HepG2 (cell line): ENCODE data around the gene TPPP2. TPM values are rescaled to one million over a fixed set of nuclear protein-coding genes. Genes with fewer than 3 reads are reported as not detected.

Experiments used
- AKAP8 ChIP-seq: sonication (generic); formaldehyde crosslinking; IDR thresholded peaks from 2 replicates; pipeline ENCODE4 v1.5.1; 2020; ENCODE audit warnings: mild to moderate bottlenecking, missing genetic modification reagents
- CC2D1A ChIP-seq: sonication (generic); formaldehyde crosslinking; IDR thresholded peaks from 2 replicates; pipeline ENCODE4 v1.8.1; 2023; ENCODE audit warnings: mild to moderate bottlenecking, missing genetic modification reagents
- CCDC6 ChIP-seq: sonication (generic); formaldehyde crosslinking; IDR thresholded peaks from 2 replicates; pipeline ENCODE4 v1.8.1; 2022; ENCODE audit warnings: mild to moderate bottlenecking, missing genetic modification reagents, moderate library complexity
- CENPBD1 ChIP-seq: sonication (generic); formaldehyde crosslinking; IDR thresholded peaks from 2 replicates; pipeline ENCODE4 v1.8.0; 2022; ENCODE audit warnings: missing genetic modification reagents, low read depth, mild to moderate bottlenecking, borderline replicate concordance
- DDIT3 ChIP-seq: sonication (generic); formaldehyde crosslinking; IDR thresholded peaks from 2 replicates; pipeline ENCODE4 v1.4.0; 2020; ENCODE audit warnings: mild to moderate bottlenecking, missing genetic modification reagents
- ELF1 ChIP-seq: sonication (generic); formaldehyde crosslinking; IDR thresholded peaks from 2 replicates; pipeline ENCODE4 v1.4.0; 2020; ENCODE audit warnings: missing genetic modification reagents
- FOXM1 ChIP-seq: sonication (generic); formaldehyde crosslinking; IDR thresholded peaks from 2 replicates; pipeline ENCODE4 v1.5.0; 2020; ENCODE audit warnings: missing genetic modification reagents
- GTF2F1 ChIP-seq: fragments of 150-350 bp; IDR thresholded peaks from 2 replicates; pipeline ENCODE4 v1.6.1; 2014; ENCODE audit warnings: low read length
- HNRNPLL ChIP-seq: fragments of 200-400 bp; formaldehyde crosslinking; IDR thresholded peaks from 2 replicates; pipeline ENCODE4 v1.6.1; 2017; ENCODE audit warnings: mild to moderate bottlenecking, low read depth, low read length; ENCODE audit not compliant: poor library complexity, severe bottlenecking
- HOXA7 ChIP-seq: sonication (generic); formaldehyde crosslinking; IDR thresholded peaks from 2 replicates; pipeline ENCODE4 v1.8.1; 2022; ENCODE audit warnings: mild to moderate bottlenecking, missing genetic modification reagents, moderate library complexity
- IRF1 ChIP-seq: sonication (generic); formaldehyde crosslinking; IDR thresholded peaks from 2 replicates; pipeline ENCODE4 v1.4.0; 2020; ENCODE audit warnings: low read depth, mild to moderate bottlenecking, missing genetic modification reagents
- IRF2 ChIP-seq: IDR thresholded peaks from 2 replicates; pipeline ENCODE4 v1.6.1; 2018; ENCODE audit warnings: missing genetic modification reagents, missing compliant biosample characterization
- NFYC ChIP-seq: IDR thresholded peaks from 2 replicates; pipeline ENCODE4 v1.6.1; 2016; ENCODE audit warnings: missing genetic modification reagents, missing compliant biosample characterization
- PPARG ChIP-seq: conservative IDR thresholded peaks from 2 replicates; pipeline ENCODE4 v1.6.1; 2016; ENCODE audit warnings: missing biosample characterization, missing genetic modification reagents
- PRDM15 ChIP-seq: sonication (generic); formaldehyde crosslinking; IDR thresholded peaks from 2 replicates; pipeline ENCODE4 v1.4.0; 2020; ENCODE audit warnings: missing genetic modification reagents
- SCMH1 ChIP-seq: sonication (generic); formaldehyde crosslinking; IDR thresholded peaks from 2 replicates; pipeline ENCODE4 v1.9.0; 2021; ENCODE audit warnings: missing genetic modification reagents, mild to moderate bottlenecking, borderline replicate concordance
- SOX13 ChIP-seq, 3 experiments: fragments of 450-650 bp in 1 of 3; sonication (generic) in 1 of 3; formaldehyde crosslinking in 1 of 3; IDR thresholded peaks in 2 of 3; conservative IDR thresholded peaks in 1 of 3; 2 replicates each; pipeline versions ENCODE4 v1.5.0 to v1.6.1; 2016 to 2020; ENCODE audit warnings: antibody characterized with exemption in 1 of 3, mild to moderate bottlenecking in 1 of 3, missing compliant biosample characterization in 1 of 3, missing genetic modification reagents in 1 of 3, moderate library complexity in 1 of 3
- TARDBP ChIP-seq: sonication (generic); formaldehyde crosslinking; IDR thresholded peaks from 2 replicates; pipeline ENCODE4 v1.8.0; 2022; ENCODE audit warnings: mild to moderate bottlenecking, missing genetic modification reagents
- ZBTB1 ChIP-seq: sonication (generic); formaldehyde crosslinking; IDR thresholded peaks from 2 replicates; pipeline ENCODE4 v1.4.0; 2020; ENCODE audit warnings: missing genetic modification reagents, borderline replicate concordance
- ZNF24 ChIP-seq: fragments of 450-650 bp; IDR thresholded peaks from 2 replicates; pipeline ENCODE4 v1.6.1; 2017; ENCODE audit warnings: antibody characterized with exemption, mild to moderate bottlenecking
- ZNF446 ChIP-seq: sonication (generic); formaldehyde crosslinking; IDR thresholded peaks from 2 replicates; pipeline ENCODE4 v1.5.0; 2020; ENCODE audit warnings: mild to moderate bottlenecking, missing genetic modification reagents
- ZNF451 ChIP-seq: sonication (generic); formaldehyde crosslinking; IDR thresholded peaks from 2 replicates; pipeline ENCODE4 v1.5.0; 2020; ENCODE audit warnings: mild to moderate bottlenecking, missing genetic modification reagents
- ZNF543 ChIP-seq: sonication (generic); formaldehyde crosslinking; IDR thresholded peaks from 2 replicates; pipeline ENCODE4 v1.4.0; 2020; ENCODE audit warnings: mild to moderate bottlenecking, missing genetic modification reagents
- ZNF607 ChIP-seq: sonication (generic); formaldehyde crosslinking; IDR thresholded peaks from 2 replicates; pipeline ENCODE4 v1.5.1; 2020; ENCODE audit warnings: missing genetic modification reagents, mild to moderate bottlenecking, borderline replicate concordance
- ZNF629 ChIP-seq: sonication (generic); formaldehyde crosslinking; conservative IDR thresholded peaks from 2 replicates; pipeline ENCODE4 v1.5.0; 2020; ENCODE audit warnings: missing genetic modification reagents
- ZNF747 ChIP-seq: sonication (generic); formaldehyde crosslinking; IDR thresholded peaks from 2 replicates; pipeline ENCODE4 v1.8.1; 2023; ENCODE audit warnings: missing genetic modification reagents, mild to moderate bottlenecking, borderline replicate concordance
- polyA plus RNA-seq, 8 experiments: library from polyadenylated mRNA; depleted of rRNA in 3 of 8; stranded (reverse) in 7 of 8; unstranded in 1 of 8; fragments of >200 nt; fragmentation: Illumina TruSeq in 4 of 8; extraction: Trizol in 4 of 8; gene quantifications; 2 replicates each; pipeline versions ENCODE4 v1.2.1 to v1.2.3, GENCODE V29; 2011 to 2016; ENCODE audit warnings: low read depth in 4 of 8, missing spikeins in 1 of 8, mixed read lengths in 1 of 8; ENCODE audit not compliant: insufficient read depth in 1 of 8
- total RNA-seq, 5 experiments: library from RNA; depleted of rRNA; stranded (reverse); fragments of >200 nt; fragmentation: Illumina TruSeq; extraction: Trizol; gene quantifications; 2 replicates each; pipeline ENCODE4 v1.2.3, GENCODE V29; 2016; ENCODE audit warnings: low read depth in 1 of 5

Gene TPPP2
- total and polyA plus RNA-seq, 2 of the 13 experiments (the other 11 are each of a cell fraction or from before 2014, with no cell fraction given) = 0.58 to 4.2 TPM

- TF ChIP-seq CC2D1A (CRISPR knock-in tag) (0 out of 2 replicates have a peak, but pooled peaks have one; percentile 36), GTF2F1 (no peak), SCMH1 (no peak), HNRNPLL (no peak), ZNF446 (CRISPR knock-in tag) (0 out of 2 replicates have a peak, but pooled peaks have one; percentile 60), NFYC (0 out of 2 replicates have a peak, but pooled peaks have one; percentile 28), IRF1 (no peak), PPARG (CRISPR knock-in tag) (peak; percentile 94), ZBTB1 (CRISPR knock-in tag) (no peak), PRDM15 (CRISPR knock-in tag) (0 out of 2 replicates have a peak, but pooled peaks have one; percentile 58), ZNF747 (CRISPR knock-in tag) (no peak; the same call in 1 of the 2 replicates), ELF1 (CRISPR knock-in tag) (peak; percentile 75), SOX13 (IDR thresholded peaks at IDR 0.05) (peak; percentile 45; the same call in 1 of the 2 replicates), SOX13 (CRISPR knock-in tag; conservative IDR thresholded peaks at IDR 0.05 in 1 of 2, IDR thresholded peaks at IDR 0.05 in 1 of 2) (peak in 1 of 2 experiments; percentile 79; a peak in 1 of 4 replicates), ZNF543 (CRISPR knock-in tag) (0 out of 2 replicates have a peak, but pooled peaks have one; percentile 22), ZNF607 (CRISPR knock-in tag) (no peak), AKAP8 (CRISPR knock-in tag) (no peak), CCDC6 (CRISPR knock-in tag) (peak; percentile 86), TARDBP (CRISPR knock-in tag) (peak; percentile 91; the same call in 1 of the 2 replicates), DDIT3 (CRISPR knock-in tag) (no peak), ZNF451 (no peak), HOXA7 (no peak), FOXM1 (CRISPR knock-in tag) (no peak), CENPBD1 (CRISPR knock-in tag) (no peak), IRF2 (CRISPR knock-in tag) (peak; percentile 68), ZNF629 (CRISPR knock-in tag) (no peak), ZNF24 (no peak)
Measured at GRCh38 chr14:21055432-21056117, 25.6 kb downstream of the TPPP2 start (continued).
